Gastrocnemius medialis (tissue), 4 donors: ENCODE data around the gene ITPR1. TPM values are rescaled to one million over a fixed set of nuclear protein-coding genes. Genes with fewer than 3 reads are reported as not detected.

Experiments used
- ATAC-seq, 2 donors: fragments of 150-250 bp; one replicate each; pipeline ENCODE4 v1.9.1; 2016
- DNase-seq, 2 donors: peaks; one replicate each; pipeline ENCODE4 v3.0.0-alpha.2; 2019
- H3K27ac ChIP-seq, 4 donors: fragments of 200-600 bp; sonication (generic); 1 replicate in 1 of 4; 2 replicates in 3 of 4; pipeline ENCODE4 v1.5.1; 2016 to 2018; ENCODE audit warnings: mild to moderate bottlenecking in 2 of 4, moderate library complexity in 1 of 4
- H3K27me3 ChIP-seq, 3 donors: fragments of 200-600 bp; sonication (generic) in 2 of 3; 1 replicate in 1 of 3; 2 replicates in 2 of 3; pipeline versions ENCODE4 v1.5.1 to v1.6.0; 2016 to 2019; ENCODE audit warnings: mild to moderate bottlenecking in 1 of 3, moderate library complexity in 1 of 3
- H3K36me3 ChIP-seq, 2 donors: fragments of 200-600 bp; sonication (generic) in 1 of 2; one replicate each; pipeline ENCODE4 v1.5.1; 2017 to 2018
- H3K4me1 ChIP-seq, 2 donors: fragments of 200-600 bp; sonication (generic) in 1 of 2; one replicate each; pipeline ENCODE4 v1.5.1; 2016 to 2017; ENCODE audit warnings: mild to moderate bottlenecking in 2 of 2
- H3K4me3 ChIP-seq, 4 donors: fragments of 200-600 bp; sonication (generic) in 3 of 4; 1 replicate in 1 of 4; 2 replicates in 3 of 4; pipeline ENCODE4 v1.5.1; 2016 to 2019; ENCODE audit warnings: mild to moderate bottlenecking in 2 of 4
- H3K9me3 ChIP-seq, 3 donors: fragments of 200-600 bp; sonication (generic) in 2 of 3; 1 replicate in 1 of 3; 2 replicates in 2 of 3; pipeline ENCODE4 v1.5.1; 2016 to 2019
- POLR2A ChIP-seq, 2 donors: fragments of 450-650 bp; IDR thresholded peaks; one replicate each; pipeline ENCODE4 v1.6.1; 2017; ENCODE audit warnings: antibody characterized with exemption in 2 of 2, mild to moderate bottlenecking in 2 of 2, moderate library complexity in 2 of 2
- in situ Hi-C, 4 donors: fragments of 200-750 bp; cut with MboI; loops; one replicate each; pipeline versions ENCODE4 v1.15.0 to v1.8.0; 2017; ENCODE audit warnings: low sequenced_read_pairs in 4 of 4
- intact Hi-C: fragments of 100-400 bp; cut with DNase I; formaldehyde crosslinking; loops from one replicate; pipeline ENCODE4 v1.15.1; 2023; ENCODE audit warnings: low total_unique reads
- total RNA-seq, 4 donors: library from RNA; depleted of rRNA; stranded (reverse); fragments of >200 nt; gene quantifications; one replicate each; pipeline versions ENCODE4 v1.1.0 to v1.2.3, GENCODE V29; 2016
- TF ChIP-seq, protein P1 (sequence below), 5 experiments: fragments of 450-650 bp in 3 of 5; fragments of 200-600 bp in 2 of 5; sonication (generic) in 2 of 5; IDR thresholded peaks in 4 of 5; conservative IDR thresholded peaks in 1 of 5; 1 replicate in 4 of 5; 2 replicates in 1 of 5; pipeline ENCODE4 v1.5.1; 2016 to 2019; ENCODE audit warnings: antibody characterized with exemption in 5 of 5, mild to moderate bottlenecking in 3 of 5, moderate library complexity in 3 of 5

The ITPR1 gene
- total RNA-seq, 4 donors from 2014 or later: 5.5 to 21.7 (median 11.3) TPM

DNA sequence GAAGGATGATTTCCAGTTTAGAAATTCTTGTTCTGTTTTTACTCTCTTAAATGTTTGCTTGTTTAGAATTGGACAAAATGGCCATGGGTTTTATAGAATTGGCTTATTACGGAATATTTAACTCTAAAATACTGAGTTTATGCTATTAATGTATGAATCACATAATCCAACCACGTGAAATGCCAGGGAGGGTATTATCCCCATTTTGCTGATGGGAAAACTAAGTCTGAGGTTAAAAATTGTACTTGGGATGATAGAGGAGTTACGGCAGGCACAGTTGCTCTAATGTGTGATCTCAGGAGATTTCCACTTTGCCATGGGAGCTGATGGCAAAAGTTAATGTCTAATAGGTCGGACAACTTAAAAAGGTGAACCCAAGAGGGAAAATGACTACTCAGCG is 194.4 kb downstream of the ITPR1 start:
- intact Hi-C loops (no loop called here), in situ Hi-C loops (no loop called here)
- DNase-seq (no peak), ATAC-seq (no peak)
- H3K9me3 ChIP-seq: no peaks in the 10 kb centered on the region
- no peaks in the 10 kb centered on the region for H3K4me1 ChIP-seq
- TF ChIP-seq, protein P1, sequence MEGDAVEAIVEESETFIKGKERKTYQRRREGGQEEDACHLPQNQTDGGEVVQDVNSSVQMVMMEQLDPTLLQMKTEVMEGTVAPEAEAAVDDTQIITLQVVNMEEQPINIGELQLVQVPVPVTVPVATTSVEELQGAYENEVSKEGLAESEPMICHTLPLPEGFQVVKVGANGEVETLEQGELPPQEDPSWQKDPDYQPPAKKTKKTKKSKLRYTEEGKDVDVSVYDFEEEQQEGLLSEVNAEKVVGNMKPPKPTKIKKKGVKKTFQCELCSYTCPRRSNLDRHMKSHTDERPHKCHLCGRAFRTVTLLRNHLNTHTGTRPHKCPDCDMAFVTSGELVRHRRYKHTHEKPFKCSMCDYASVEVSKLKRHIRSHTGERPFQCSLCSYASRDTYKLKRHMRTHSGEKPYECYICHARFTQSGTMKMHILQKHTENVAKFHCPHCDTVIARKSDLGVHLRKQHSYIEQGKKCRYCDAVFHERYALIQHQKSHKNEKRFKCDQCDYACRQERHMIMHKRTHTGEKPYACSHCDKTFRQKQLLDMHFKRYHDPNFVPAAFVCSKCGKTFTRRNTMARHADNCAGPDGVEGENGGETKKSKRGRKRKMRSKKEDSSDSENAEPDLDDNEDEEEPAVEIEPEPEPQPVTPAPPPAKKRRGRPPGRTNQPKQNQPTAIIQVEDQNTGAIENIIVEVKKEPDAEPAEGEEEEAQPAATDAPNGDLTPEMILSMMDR (IDR thresholded peaks at IDR 0.05 in 4 of 5, conservative IDR thresholded peaks at IDR 0.05 in 1 of 5): no peak
- no peak overlapping the region for H3K27ac ChIP-seq
- no peaks in the 10 kb centered on the region for H3K27me3 ChIP-seq
- H3K4me3 ChIP-seq: no peak overlapping the region
- H3K36me3 ChIP-seq: peaks cover 0 to 23% of the 10 kb centered on the region in 2 donors

DNA sequence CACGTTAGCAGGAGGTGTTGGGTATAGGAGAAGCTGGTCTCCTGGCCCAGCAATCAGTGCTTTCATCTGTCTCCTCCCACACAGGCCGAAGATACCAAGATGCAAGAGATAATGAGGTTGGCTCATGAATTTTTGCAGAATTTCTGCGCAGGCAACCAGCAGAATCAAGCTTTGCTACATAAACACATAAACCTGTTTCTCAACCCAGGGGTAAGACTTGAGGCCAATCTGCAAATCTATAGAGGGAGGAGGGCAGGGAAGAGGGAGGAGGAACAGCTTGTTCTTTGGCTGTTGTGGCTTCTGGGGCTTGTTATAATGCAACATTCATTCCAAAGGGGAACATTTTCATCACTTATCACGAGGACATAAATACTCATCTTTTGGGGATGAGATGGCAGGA is 195.3 kb downstream of the ITPR1 start:
- Histone ChIP-seq H3K27ac (no peak overlapping the region), H3K36me3 (peaks cover 0 to 21% of the 10 kb centered on the region in 2 donors), H3K9me3 (no peaks in the 10 kb centered on the region), H3K4me1 (no peaks in the 10 kb centered on the region), H3K27me3 (no peaks in the 10 kb centered on the region), H3K4me3 (no peak overlapping the region)
- intact Hi-C loops (no loop called here), in situ Hi-C loops (no loop called here)
- ATAC-seq: no peak
- DNase-seq: no peak
- TF ChIP-seq, protein P1 (IDR thresholded peaks at IDR 0.05 in 4 of 5, conservative IDR thresholded peaks at IDR 0.05 in 1 of 5): no peak
- TF ChIP-seq POLR2A (IDR thresholded peaks at IDR 0.05): no peak

DNA sequence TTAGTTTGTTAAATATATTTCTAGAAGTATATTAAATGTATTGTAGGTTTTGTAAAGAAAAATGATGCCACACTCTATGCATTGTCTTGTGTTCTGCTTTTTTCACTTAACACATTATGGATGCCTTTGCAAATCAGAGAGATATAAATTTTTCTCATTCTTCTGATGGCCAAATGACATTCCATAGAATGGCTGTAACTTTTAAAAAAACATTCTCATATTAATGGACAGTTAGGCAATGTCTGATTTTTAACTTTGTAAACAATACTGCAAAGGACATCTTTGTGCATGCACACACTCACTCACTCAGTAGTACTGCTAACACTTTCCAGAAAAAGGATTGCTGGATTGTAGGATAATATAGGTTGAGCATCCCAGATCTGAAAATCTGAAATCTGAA is 195.9 kb downstream of the ITPR1 start:
- no peak for ATAC-seq
- Histone ChIP-seq H3K27ac (no peak overlapping the region), H3K36me3 (peaks cover 0 to 15% of the 10 kb centered on the region in 2 donors), H3K4me3 (no peak overlapping the region), H3K4me1 (no peaks in the 10 kb centered on the region), H3K9me3 (no peaks in the 10 kb centered on the region), H3K27me3 (no peaks in the 10 kb centered on the region)
- intact Hi-C loops: no loop called here
- no peak for DNase-seq
- in situ Hi-C loops: no loop called here
- no peak for TF ChIP-seq POLR2A (IDR thresholded peaks at IDR 0.05)
- TF ChIP-seq, protein P1 (IDR thresholded peaks at IDR 0.05 in 4 of 5, conservative IDR thresholded peaks at IDR 0.05 in 1 of 5): no peak

DNA sequence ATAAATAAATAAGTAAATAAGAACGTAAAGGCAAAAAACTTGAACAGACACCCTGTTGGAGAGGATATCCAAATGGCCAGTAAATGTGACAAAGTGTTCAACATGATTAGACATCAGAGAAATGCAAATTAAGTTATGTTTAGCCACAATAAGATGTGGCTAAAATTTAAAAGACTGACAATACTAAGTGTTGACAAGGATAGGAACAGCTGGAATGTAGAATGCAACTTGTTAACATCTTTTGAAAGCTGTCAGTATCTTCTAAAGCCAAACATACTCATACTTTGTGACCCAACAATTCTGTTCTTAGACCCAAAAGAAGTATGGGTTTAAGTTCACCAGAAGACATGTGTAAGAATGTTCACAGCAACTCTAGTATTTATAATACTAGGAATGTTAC is 197.1 kb downstream of the ITPR1 start:
- Histone ChIP-seq H3K4me3 (no peak overlapping the region), H3K4me1 (no peaks in the 10 kb centered on the region), H3K27ac (no peak overlapping the region), H3K27me3 (no peaks in the 10 kb centered on the region), H3K9me3 (no peaks in the 10 kb centered on the region), H3K36me3 (peaks cover 0 to 13% of the 10 kb centered on the region in 2 donors)
- TF ChIP-seq, protein P1 (IDR thresholded peaks at IDR 0.05 in 4 of 5, conservative IDR thresholded peaks at IDR 0.05 in 1 of 5): no peak
- TF ChIP-seq POLR2A (IDR thresholded peaks at IDR 0.05): no peak
- intact Hi-C loops (no loop called here), in situ Hi-C loops (no loop called here)
- DNase-seq: no peak
- ATAC-seq: no peak

DNA sequence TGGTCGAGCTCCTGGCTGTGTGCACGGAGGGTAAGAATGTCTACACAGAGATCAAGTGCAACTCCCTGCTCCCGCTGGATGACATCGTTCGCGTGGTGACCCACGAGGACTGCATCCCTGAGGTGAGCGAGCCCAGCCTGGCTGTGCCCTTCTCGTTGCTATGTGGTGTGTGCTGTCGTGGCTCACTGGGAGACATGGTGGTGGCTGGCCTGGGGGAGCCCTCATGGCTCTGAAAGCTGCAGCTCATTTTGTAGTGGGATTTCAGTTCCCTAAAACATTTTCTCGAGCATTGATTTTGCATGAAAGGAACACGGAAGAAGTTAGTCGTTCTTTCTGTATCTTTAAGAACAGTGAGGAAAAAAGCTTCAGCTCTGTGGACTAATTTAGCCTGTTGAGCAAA is 200.5 kb downstream of the ITPR1 start:
- DNase-seq (no peak), ATAC-seq (no peak)
- in situ Hi-C loops: no loop called here
- no peaks in the 10 kb centered on the region for H3K27me3 ChIP-seq
- TF ChIP-seq, protein P1 (IDR thresholded peaks at IDR 0.05 in 4 of 5, conservative IDR thresholded peaks at IDR 0.05 in 1 of 5): no peak
- no peak for TF ChIP-seq POLR2A (IDR thresholded peaks at IDR 0.05)
- no peak overlapping the region for H3K27ac ChIP-seq
- no peaks in the 10 kb centered on the region for H3K4me1 ChIP-seq
- peaks cover 0 to 6% of the 10 kb centered on the region in 2 donors for H3K36me3 ChIP-seq
- no peak overlapping the region for H3K4me3 ChIP-seq
- intact Hi-C loops: no loop called here
- H3K9me3 ChIP-seq: no peaks in the 10 kb centered on the region
